Keratinocyte (primary cell): ENCODE results near the gene TUBB3.

ENCODE experiments used
- EZH2 ChIP-seq: IDR thresholded peaks from one replicate; pipeline ENCODE4 v1.6.1; 2012; ENCODE audit warnings: inconsistent platforms, mild to moderate bottlenecking, low read length, moderate library complexity
- TF ChIP-seq, protein P1 (sequence below), 3 experiments: IDR thresholded peaks in 1 of 3; conservative IDR thresholded peaks in 1 of 3; optimal IDR thresholded peaks in 1 of 3; 2 replicates in 2 of 3; 3 replicates in 1 of 3; pipeline versions ENCODE3 to v1.5.1; 2011; ENCODE audit warnings: low read length in 3 of 3, mild to moderate bottlenecking in 3 of 3, moderate library complexity in 2 of 3, control low read depth in 1 of 3, inconsistent platforms in 1 of 3; ENCODE audit not compliant: insufficient read depth in 2 of 3; ENCODE audit errors: extremely low read depth in 1 of 3

DNA sequence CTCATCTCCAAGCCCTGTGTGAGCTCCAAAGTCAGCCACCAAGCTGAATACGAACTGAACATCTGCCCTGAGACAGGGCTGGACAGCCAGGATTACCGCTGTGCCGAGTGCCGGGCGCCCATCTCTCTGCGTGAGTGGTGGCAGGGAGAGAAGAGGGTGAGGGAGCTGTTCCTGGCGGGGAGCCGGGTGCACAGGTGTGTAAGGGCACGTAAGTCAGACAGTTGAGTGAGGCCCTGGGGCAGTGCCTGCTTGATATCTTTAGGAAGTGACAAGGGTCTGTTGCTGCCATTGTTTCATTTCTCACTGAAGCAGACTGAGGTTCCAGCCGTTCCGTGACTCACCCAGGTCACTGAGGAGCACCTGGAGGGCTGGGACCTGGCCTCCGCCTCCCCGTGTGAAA is 37.8 kb downstream of the TUBB3 start:
- TF ChIP-seq, protein P1, sequence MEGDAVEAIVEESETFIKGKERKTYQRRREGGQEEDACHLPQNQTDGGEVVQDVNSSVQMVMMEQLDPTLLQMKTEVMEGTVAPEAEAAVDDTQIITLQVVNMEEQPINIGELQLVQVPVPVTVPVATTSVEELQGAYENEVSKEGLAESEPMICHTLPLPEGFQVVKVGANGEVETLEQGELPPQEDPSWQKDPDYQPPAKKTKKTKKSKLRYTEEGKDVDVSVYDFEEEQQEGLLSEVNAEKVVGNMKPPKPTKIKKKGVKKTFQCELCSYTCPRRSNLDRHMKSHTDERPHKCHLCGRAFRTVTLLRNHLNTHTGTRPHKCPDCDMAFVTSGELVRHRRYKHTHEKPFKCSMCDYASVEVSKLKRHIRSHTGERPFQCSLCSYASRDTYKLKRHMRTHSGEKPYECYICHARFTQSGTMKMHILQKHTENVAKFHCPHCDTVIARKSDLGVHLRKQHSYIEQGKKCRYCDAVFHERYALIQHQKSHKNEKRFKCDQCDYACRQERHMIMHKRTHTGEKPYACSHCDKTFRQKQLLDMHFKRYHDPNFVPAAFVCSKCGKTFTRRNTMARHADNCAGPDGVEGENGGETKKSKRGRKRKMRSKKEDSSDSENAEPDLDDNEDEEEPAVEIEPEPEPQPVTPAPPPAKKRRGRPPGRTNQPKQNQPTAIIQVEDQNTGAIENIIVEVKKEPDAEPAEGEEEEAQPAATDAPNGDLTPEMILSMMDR (optimal IDR thresholded peaks at IDR 0.05 in 1 of 3, IDR thresholded peaks at IDR 0.05 in 1 of 3, conservative IDR thresholded peaks at IDR 0.05 in 1 of 3; ENCODE audit: extremely low read depth in 1 of 3, insufficient read depth in 2 of 3, low read length in 3 of 3), result no peak
- TF ChIP-seq EZH2, result no peak
